PC-3 (cell line): Measurements from ENCODE around the gene LGALS3BP. TPM values are rescaled to one million over a fixed set of nuclear protein-coding genes. Genes with fewer than 3 reads are reported as not detected.

Experiments used
- ATAC-seq: fragments of 200-7000 bp; cut with Tn5 transposase; 2 replicates; pipeline ENCODE4 v1.9.1; 2020; ENCODE audit warnings: mild to moderate bottlenecking, moderate library complexity
- BruUV-seq: library from RNA; stranded (reverse); fragments of 400-500 nt; replicated peaks from 2 replicates; lab custom pipeline; 2021; lab: Mats Ljungman, UMichigan
- CTCF ChIA-PET: fragments of 300-600 bp; sonication (Branson Sonifier 250); formaldehyde crosslinking; loops from one replicate; lab custom pipeline; 2022; ENCODE audit warnings: antibody characterized with exemption; lab: Charles Lee
- POLR2A ChIA-PET: fragments of 300-600 bp; sonication (Branson Sonifier 250); formaldehyde crosslinking; loops from one replicate; lab custom pipeline; 2022; ENCODE audit warnings: antibody characterized with exemption; ENCODE audit not compliant: unreplicated experiment; lab: Charles Lee
- DNase-seq: peaks from one replicate; pipeline ENCODE4 v3.0.0-alpha.2; 2015
- H2AFZ ChIP-seq: fragments of 300-600 bp; sonication (generic); 2 replicates; pipeline ENCODE4 v1.6.0; 2016; ENCODE audit warnings: antibody characterized with exemption, low read length
- H3F3A ChIP-seq: fragments of 300-600 bp; sonication (generic); one replicate; pipeline ENCODE4 v1.6.0; 2017; ENCODE audit warnings: antibody characterized with exemption, low read length, control low read depth, mild to moderate bottlenecking; ENCODE audit not compliant: unreplicated experiment
- H3K27ac ChIP-seq: fragments of 300-600 bp; sonication (generic); 2 replicates; pipeline ENCODE4 v1.5.1; 2016; ENCODE audit warnings: mild to moderate bottlenecking, low read length
- H3K27me3 ChIP-seq: fragments of 300-600 bp; sonication (generic); 2 replicates; pipeline ENCODE4 v1.6.1; 2016; ENCODE audit warnings: low read length, mixed read lengths
- H3K36me3 ChIP-seq: fragments of 300-600 bp; sonication (generic); 2 replicates; pipeline ENCODE4 v1.6.1; 2016; ENCODE audit warnings: low read depth, mixed run types, low read length, mixed read lengths
- H3K4me1 ChIP-seq: fragments of 300-600 bp; sonication (generic); 2 replicates; pipeline ENCODE4 v1.5.1; 2016; ENCODE audit warnings: low read length; ENCODE audit not compliant: insufficient read depth
- H3K4me2 ChIP-seq: fragments of 300-600 bp; sonication (generic); 2 replicates; pipeline ENCODE4 v1.6.0; 2016; ENCODE audit warnings: low read length
- H3K4me3 ChIP-seq: fragments of 300-600 bp; sonication (generic); 2 replicates; pipeline ENCODE4 v1.5.1; 2016; ENCODE audit warnings: mild to moderate bottlenecking, low read length, mixed read lengths
- H3K79me2 ChIP-seq: fragments of 300-600 bp; sonication (generic); 2 replicates; pipeline ENCODE4 v1.6.1; 2017; ENCODE audit warnings: low read length, mixed read lengths
- H3K9ac ChIP-seq: fragments of 300-600 bp; sonication (generic); 2 replicates; pipeline ENCODE4 v1.6.0; 2016; ENCODE audit warnings: mild to moderate bottlenecking, low read length
- H3K9me2 ChIP-seq: fragments of 300-600 bp; sonication (generic); replicated peaks from 2 replicates; pipeline ENCODE4 v1.6.1; 2016; ENCODE audit warnings: mixed run types, low read length, mixed read lengths
- H3K9me3 ChIP-seq: fragments of 300-600 bp; sonication (generic); 2 replicates; pipeline ENCODE4 v1.6.1; 2016; ENCODE audit warnings: low read length, mixed read lengths
- H4K20me1 ChIP-seq: fragments of 300-600 bp; sonication (generic); 2 replicates; pipeline ENCODE4 v1.6.1; 2016; ENCODE audit warnings: low read length, mixed read lengths
- EZH2 ChIP-seq: fragments of 300-600 bp; sonication (generic); IDR thresholded peaks from one replicate; pipeline ENCODE4 v1.6.1; 2017; ENCODE audit warnings: antibody characterized with exemption, mild to moderate bottlenecking, low read length; ENCODE audit not compliant: unreplicated experiment
- EZH2phosphoT487 ChIP-seq: fragments of 300-600 bp; sonication (generic); IDR thresholded peaks from 2 replicates; pipeline ENCODE4 v1.6.1; 2018; ENCODE audit warnings: mild to moderate bottlenecking, antibody characterized with exemption, low read length, borderline replicate concordance
- intact Hi-C: fragments of 100-400 bp; cut with micrococcal nuclease; formaldehyde crosslinking; loops from 2 replicates; pipeline ENCODE4 v1.9.0; 2023
- total RNA-seq: library from RNA; depleted of rRNA; stranded (reverse); fragments of >200 nt; gene quantifications from 2 replicates; pipeline ENCODE4 v1.2.3, GENCODE V29; 2014
- TF ChIP-seq, protein P1 (sequence below): fragments of 300-600 bp; sonication (generic); conservative IDR thresholded peaks from 2 replicates; pipeline ENCODE4 v1.5.1; 2017; ENCODE audit warnings: antibody characterized with exemption, low read depth, mild to moderate bottlenecking, low read length

LGALS3BP gene
- total RNA-seq, 1 experiment from 2014 or later, result 72.4 TPM

DNA sequence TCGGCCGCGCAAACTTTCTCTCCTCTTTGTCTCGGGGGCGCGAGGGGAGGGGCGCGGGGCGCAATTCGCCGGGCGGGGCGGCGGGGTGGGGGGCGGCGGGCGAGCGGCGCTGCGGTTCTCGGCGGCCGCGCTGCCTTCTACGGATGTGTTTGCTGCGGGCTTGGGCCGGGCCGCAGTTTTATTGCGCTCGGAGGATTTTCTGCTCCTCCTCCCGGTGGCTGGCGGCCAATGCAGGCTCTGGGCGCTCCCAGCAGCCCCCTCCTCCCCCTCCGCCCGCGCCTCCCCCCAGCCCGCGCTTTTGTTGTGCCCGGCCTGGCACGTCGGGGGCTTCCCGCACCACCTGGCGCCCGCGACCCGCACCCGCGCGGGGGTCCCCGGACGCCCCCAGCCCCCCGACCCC lies 54.5 kb downstream of the LGALS3BP start, which contains the start of gene TIMP2:
TSS of gene TIMP2 (minus strand) at position 154 of the 400 bp plus-strand sequence. CDS start 299 bp downstream, outside the sequence.
- peak within 1 kb of the TSS; percentile 50 for H3K9ac ChIP-seq
- H3K4me1 ChIP-seq, result peaks cover 17% of the 10 kb centered on the region
- no peak for TF ChIP-seq EZH2
- peak within 1 kb of the TSS; percentile 85 for H3K4me3 ChIP-seq
- ATAC-seq (peak; percentile 56), DNase-seq (peak; percentile 86)
- ChIA-PET POLR2A (no interaction called here), CTCF (no interaction called here)
- H3K9me3 ChIP-seq, result no peaks in the 10 kb centered on the region
- intact Hi-C loops, result loop anchor here (2.0 kb wide), 2 partner anchors 42 to 62 kb away; no protein-coding TSS in a partner anchor
- peaks cover 42% of the 10 kb centered on the region for H3K79me2 ChIP-seq
- H3K9me2 ChIP-seq, result no peaks in the 10 kb centered on the region
- H3K27ac ChIP-seq, result no peak within 1 kb of the TSS
- H3F3A ChIP-seq, result no peaks in the 10 kb centered on the region
- no peaks in the 10 kb centered on the region for H3K36me3 ChIP-seq
- H2AFZ ChIP-seq, result peak within 1 kb of the TSS; percentile 71
- H3K4me2 ChIP-seq, result peak within 1 kb of the TSS; percentile 80
- no TSS peak for BruUV-seq
- H3K27me3 ChIP-seq, result no peaks in the 10 kb centered on the region
- H4K20me1 ChIP-seq, result no peaks in the 10 kb centered on the region

DNA sequence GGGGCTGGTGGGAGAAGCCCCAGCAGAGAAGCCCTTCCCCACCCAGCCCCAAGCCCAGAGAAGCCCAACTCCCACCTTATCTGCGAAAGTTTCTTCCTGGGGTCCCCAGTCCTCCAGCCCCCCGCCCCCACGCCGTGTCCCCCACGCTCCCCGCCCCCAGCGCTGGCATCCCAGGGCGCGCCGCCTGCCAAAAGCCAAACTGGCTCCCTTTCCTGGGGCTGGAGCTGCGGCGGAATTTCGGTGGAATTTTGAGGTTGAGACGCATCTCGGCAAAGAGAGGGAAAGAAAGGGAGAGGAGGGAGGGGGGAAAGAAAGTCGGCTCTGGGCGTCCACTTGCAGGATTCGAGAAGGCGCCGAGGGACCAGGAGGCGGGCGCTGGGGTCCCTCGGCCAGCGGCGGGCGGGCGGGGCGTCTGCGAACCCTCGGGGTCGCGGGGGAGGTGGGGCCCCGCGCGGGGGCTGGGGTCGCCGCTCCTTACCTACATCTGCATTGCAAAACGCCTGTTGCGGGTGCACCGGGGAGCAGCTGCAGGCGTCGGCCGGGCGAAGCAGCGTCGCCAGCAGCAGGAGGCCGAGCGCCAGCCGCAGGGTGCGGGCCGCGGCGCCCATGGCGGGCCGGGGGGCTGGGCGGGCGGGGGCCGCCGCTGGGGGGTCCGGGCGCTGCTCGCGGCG lies 55.1 kb downstream of the LGALS3BP start:
- POLR2A ChIA-PET, result interaction anchor here (0.6 to 0.7 kb wide), 2 partner anchors 38 to 68 kb away, joined by 31 read pairs; no protein-coding TSS in a partner anchor
- Histone ChIP-seq H3K27me3 (no peaks in the 10 kb centered on the region), H3K79me2 (peaks cover 48% of the 10 kb centered on the region), H3K36me3 (no peaks in the 10 kb centered on the region), H3K9me2 (no peaks in the 10 kb centered on the region), H3K4me1 (peaks cover 15% of the 10 kb centered on the region), H3K4me3 (peak overlapping the region; percentile 85), H2AFZ (peak overlapping the region; percentile 26), H3F3A (no peaks in the 10 kb centered on the region), H3K4me2 (peak overlapping the region; percentile 80), H3K9me3 (no peaks in the 10 kb centered on the region), H3K9ac (peak overlapping the region; percentile 50), H4K20me1 (no peaks in the 10 kb centered on the region), H3K27ac (no peak overlapping the region)
- ATAC-seq (peak; percentile 24), DNase-seq (peak; percentile 48)
- BruUV-seq, result no TSS peak
- intact Hi-C loops, result loop anchor here (2.0 kb wide), 2 partner anchors 42 to 62 kb away; no protein-coding TSS in a partner anchor
- CTCF ChIA-PET, result no interaction called here
- TF ChIP-seq, protein P1, sequence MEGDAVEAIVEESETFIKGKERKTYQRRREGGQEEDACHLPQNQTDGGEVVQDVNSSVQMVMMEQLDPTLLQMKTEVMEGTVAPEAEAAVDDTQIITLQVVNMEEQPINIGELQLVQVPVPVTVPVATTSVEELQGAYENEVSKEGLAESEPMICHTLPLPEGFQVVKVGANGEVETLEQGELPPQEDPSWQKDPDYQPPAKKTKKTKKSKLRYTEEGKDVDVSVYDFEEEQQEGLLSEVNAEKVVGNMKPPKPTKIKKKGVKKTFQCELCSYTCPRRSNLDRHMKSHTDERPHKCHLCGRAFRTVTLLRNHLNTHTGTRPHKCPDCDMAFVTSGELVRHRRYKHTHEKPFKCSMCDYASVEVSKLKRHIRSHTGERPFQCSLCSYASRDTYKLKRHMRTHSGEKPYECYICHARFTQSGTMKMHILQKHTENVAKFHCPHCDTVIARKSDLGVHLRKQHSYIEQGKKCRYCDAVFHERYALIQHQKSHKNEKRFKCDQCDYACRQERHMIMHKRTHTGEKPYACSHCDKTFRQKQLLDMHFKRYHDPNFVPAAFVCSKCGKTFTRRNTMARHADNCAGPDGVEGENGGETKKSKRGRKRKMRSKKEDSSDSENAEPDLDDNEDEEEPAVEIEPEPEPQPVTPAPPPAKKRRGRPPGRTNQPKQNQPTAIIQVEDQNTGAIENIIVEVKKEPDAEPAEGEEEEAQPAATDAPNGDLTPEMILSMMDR, result no peak
- TF ChIP-seq EZH2phosphoT487 (no peak), EZH2 (no peak)

DNA sequence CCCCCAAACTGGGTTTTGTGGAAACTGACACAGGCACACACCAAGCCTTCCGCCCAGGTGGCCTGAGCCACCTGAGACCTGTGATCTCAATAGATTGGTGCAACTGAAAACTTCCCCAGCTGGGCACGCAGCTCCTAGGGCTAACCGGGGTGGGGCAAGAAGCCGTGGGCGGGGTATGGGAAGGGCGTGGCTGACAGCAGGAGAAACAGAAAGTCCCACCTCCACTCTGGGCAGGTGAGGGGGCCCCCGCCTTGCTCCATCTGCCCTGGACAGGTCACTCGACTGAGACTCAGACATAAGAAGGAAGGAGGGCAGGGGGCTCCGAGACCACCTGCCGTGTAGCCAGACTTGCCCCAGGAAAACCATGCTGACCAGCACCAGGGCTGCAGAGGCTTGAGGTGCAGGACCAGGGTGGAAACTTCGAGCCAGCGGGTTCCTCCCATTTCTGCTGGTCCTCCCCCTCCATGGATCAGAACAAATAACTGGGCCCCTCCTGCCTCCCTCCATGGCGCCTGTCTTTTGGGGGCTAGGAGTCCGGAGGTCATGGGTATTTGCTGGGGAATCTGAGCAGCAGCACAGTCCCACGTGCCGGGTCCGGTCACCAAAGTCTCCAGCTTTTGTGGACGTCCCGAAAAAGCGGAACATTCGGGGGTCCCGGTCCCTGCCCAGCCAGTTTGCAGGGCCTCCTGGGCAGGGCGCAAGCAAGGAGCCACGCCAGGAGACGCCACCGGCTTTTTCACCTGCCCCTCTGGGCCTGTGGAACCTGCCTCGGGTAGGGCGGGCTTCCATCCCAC lies 55.9 kb downstream of the LGALS3BP start:
- Histone ChIP-seq H3K27me3 (no peaks in the 10 kb centered on the region), H3K9me3 (no peaks in the 10 kb centered on the region), H3K9ac (peak overlapping the region; percentile 50), H3K27ac (no peak overlapping the region), H3K4me3 (peak overlapping the region; percentile 85), H3K4me2 (peak overlapping the region; percentile 80), H2AFZ (peak overlapping the region; percentile 22), H3K79me2 (peaks cover 56% of the 10 kb centered on the region), H3K9me2 (no peaks in the 10 kb centered on the region), H3F3A (no peaks in the 10 kb centered on the region), H3K36me3 (no peaks in the 10 kb centered on the region), H3K4me1 (peaks cover 15% of the 10 kb centered on the region), H4K20me1 (no peaks in the 10 kb centered on the region)
- ChIA-PET CTCF (no interaction called here), POLR2A (interaction anchor here (0.7 kb wide), 2 partner anchors 38 to 1636 kb away, joined by 3 to 31 read pairs; no protein-coding TSS in a partner anchor)
- TF ChIP-seq, protein P1, result no peak
- TF ChIP-seq EZH2 (no peak), EZH2phosphoT487 (no peak)
- ATAC-seq (peak; percentile 81), DNase-seq (peak; percentile 92)
- intact Hi-C loops, result loop anchor here (2.0 kb wide), 2 partner anchors 41 to 61 kb away; no protein-coding TSS in a partner anchor
- TSS peak; percentile 90 for BruUV-seq
